ENCODE results near the gene OTX1. TPM values are rescaled to one million over a fixed set of nuclear protein-coding genes. Genes with fewer than 3 reads are reported as not detected.
A peak's percentile ranks its signal among the peaks of the same experiment; 100 is the strongest.

The OTX1 gene
- polyA plus RNA-seq, 1 donor from 2014 or later = not detected

DNA sequence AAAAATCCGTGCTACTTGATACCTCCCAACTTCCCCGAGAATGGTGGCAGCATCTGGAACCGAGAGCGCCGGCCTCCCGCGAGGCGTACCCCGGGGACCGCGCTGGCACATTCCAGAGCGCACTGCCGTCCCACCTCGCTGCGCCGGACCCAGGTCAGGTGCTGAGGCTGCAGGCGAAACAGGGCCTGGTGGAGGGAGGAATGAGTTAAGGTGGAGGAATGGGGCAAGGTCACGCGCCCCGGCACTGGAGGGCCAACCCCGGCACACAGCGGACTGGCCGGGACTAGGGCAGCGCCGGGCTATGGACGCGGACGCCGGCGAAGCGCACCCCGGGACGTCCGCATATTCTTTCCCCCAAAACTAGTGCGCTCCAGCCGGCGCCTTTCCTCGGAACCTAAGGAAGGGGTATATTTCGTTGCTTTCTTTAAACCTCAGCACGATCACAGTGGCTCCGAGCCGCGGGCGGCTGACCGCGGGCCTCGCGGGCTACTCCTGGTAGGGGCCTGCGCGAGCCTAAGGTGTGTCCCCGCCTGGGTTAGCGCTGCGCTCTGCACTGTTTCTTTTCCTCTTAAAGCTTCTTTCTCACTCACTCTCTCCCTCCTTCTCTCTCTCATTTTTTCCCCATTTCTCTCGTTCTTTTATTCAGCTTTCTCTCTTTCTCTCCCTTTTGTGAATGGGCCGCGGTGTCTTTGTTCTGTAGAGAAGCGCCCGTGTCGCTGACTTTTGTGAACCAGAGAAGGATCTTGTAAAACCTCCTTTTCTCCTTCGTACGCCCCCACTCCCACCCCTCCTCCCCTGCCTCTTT is 2.1 kb upstream of the OTX1 start:
- Histone ChIP-seq H4K20me1 (ENCODE audit: insufficient read depth) (no peaks in the 10 kb centered on the region), H3K27ac (ENCODE audit: low read length) (no peak overlapping the region), H3F3A (ENCODE audit: insufficient read depth, low read length, poor library complexity, severe bottlenecking) (no peaks in the 10 kb centered on the region), H3K9me3 (ENCODE audit: low read length) (no peaks in the 10 kb centered on the region), H3K9me2 (ENCODE audit: insufficient read depth, low read length) (no peaks in the 10 kb centered on the region), H3K4me3 (ENCODE audit: low read length) (no peak overlapping the region), H3K36me3 (ENCODE audit: insufficient read depth, low read length) (peaks cover 4% of the 10 kb centered on the region), H2AFZ (ENCODE audit: low read depth, low read length) (no peak overlapping the region), H3K9ac (ENCODE audit: low read length) (no peak overlapping the region), H3K79me2 (replicated peaks; ENCODE audit: insufficient read depth, low read length) (no peaks in the 10 kb centered on the region), H3K27me3 (ENCODE audit: insufficient read depth, low read depth, low read length) (peaks cover 99% of the 10 kb centered on the region), H3K4me2 (ENCODE audit: low read length) (no peak overlapping the region)
- TF ChIP-seq EZH2 (IDR thresholded peaks at IDR 0.05; ENCODE audit: borderline replicate concordance, insufficient read depth, low read length, poor library complexity, severe bottlenecking) (peak; percentile 76), POLR2AphosphoS5 (IDR thresholded peaks at IDR 0.05) (peak; percentile 67)
- TF ChIP-seq, protein P1, sequence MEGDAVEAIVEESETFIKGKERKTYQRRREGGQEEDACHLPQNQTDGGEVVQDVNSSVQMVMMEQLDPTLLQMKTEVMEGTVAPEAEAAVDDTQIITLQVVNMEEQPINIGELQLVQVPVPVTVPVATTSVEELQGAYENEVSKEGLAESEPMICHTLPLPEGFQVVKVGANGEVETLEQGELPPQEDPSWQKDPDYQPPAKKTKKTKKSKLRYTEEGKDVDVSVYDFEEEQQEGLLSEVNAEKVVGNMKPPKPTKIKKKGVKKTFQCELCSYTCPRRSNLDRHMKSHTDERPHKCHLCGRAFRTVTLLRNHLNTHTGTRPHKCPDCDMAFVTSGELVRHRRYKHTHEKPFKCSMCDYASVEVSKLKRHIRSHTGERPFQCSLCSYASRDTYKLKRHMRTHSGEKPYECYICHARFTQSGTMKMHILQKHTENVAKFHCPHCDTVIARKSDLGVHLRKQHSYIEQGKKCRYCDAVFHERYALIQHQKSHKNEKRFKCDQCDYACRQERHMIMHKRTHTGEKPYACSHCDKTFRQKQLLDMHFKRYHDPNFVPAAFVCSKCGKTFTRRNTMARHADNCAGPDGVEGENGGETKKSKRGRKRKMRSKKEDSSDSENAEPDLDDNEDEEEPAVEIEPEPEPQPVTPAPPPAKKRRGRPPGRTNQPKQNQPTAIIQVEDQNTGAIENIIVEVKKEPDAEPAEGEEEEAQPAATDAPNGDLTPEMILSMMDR (IDR thresholded peaks at IDR 0.05; ENCODE audit: poor library complexity, severe bottlenecking) = no peak

DNA sequence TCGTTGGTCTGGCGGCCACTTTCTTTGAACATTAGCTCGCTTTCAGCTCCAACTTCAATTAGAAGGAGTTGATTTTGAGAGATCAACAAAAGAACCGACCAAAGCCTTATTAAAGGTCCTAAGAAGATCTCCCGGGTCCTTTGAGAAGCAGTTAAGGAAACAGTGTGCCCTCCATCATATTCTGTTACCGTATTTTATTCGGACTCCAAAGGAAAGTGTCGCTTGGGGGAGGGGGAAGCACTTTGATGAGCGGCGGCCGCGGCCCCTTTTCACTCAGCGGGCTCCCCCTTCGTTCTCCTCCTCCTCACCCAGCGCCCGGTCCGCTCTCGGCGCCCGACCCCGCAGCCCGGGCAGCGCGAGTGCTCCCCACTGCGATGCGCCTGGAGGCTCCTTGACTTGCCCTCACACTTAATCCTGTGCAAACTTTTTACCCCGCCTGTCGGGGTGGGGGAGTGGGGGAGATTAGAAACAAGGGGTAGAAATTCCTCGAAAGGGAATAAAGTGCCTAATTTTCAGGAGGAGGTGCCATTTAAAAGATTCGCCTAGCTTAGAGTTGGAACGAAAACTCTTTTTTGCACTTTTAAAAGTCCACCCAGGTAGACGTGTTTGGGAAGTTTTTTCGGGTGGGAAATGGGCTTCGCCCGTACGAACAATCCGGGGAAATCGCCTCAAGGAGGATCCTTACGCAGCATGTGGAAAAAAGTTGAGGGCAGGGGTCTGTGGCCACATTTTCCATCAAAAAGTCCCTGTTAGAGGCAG is 1.2 kb upstream of the OTX1 start:
- Histone ChIP-seq H3K4me3 (ENCODE audit: low read length) (peak overlapping the region; percentile 66), H3K27ac (ENCODE audit: low read length) (no peak overlapping the region), H3K4me2 (ENCODE audit: low read length) (peak overlapping the region; percentile 55), H3K9ac (ENCODE audit: low read length) (no peak overlapping the region), H3K79me2 (replicated peaks; ENCODE audit: insufficient read depth, low read length) (no peaks in the 10 kb centered on the region), H3F3A (ENCODE audit: insufficient read depth, low read length, poor library complexity, severe bottlenecking) (no peaks in the 10 kb centered on the region), H3K27me3 (ENCODE audit: insufficient read depth, low read depth, low read length) (peaks cover 99% of the 10 kb centered on the region), H4K20me1 (ENCODE audit: insufficient read depth) (no peaks in the 10 kb centered on the region), H2AFZ (ENCODE audit: low read depth, low read length) (no peak overlapping the region), H3K9me2 (ENCODE audit: insufficient read depth, low read length) (no peaks in the 10 kb centered on the region), H3K36me3 (ENCODE audit: insufficient read depth, low read length) (peaks cover 4% of the 10 kb centered on the region), H3K9me3 (ENCODE audit: low read length) (no peaks in the 10 kb centered on the region)
- TF ChIP-seq EZH2 (IDR thresholded peaks at IDR 0.05; ENCODE audit: borderline replicate concordance, insufficient read depth, low read length, poor library complexity, severe bottlenecking) (peak; percentile 79), TAF1 (IDR thresholded peaks at IDR 0.05; ENCODE audit: low read depth) (no peak)

DNA sequence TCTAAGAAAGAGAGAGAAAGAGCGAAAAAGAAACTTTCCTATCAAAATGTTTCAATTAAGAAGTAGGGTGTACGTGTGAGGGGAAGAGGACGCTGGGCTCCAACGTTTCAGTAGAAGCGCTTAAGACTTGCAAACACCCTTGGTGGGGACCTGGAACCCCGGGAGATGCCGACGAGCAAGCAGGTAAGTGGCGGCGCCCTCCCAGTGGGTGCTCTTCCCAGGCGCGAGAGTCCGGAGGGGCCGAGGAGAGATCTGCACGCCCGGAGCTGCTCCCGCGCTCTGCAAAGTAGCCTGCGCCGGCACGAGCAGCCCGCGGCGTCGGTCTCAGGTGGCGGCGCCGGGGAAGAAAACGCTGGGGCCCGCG is 678 bp upstream of the OTX1 start:
- no peak overlapping the region for H3K27ac ChIP-seq (ENCODE audit: low read length)
- H4K20me1 ChIP-seq (ENCODE audit: insufficient read depth) = no peaks in the 10 kb centered on the region
- peaks cover 1% of the 10 kb centered on the region for H3K9me3 ChIP-seq (ENCODE audit: low read length)
- peak overlapping the region; percentile 66 for H3K4me3 ChIP-seq (ENCODE audit: low read length)
- peak overlapping the region; percentile 55 for H3K4me2 ChIP-seq (ENCODE audit: low read length)
- peak overlapping the region; percentile 20 for H3K9ac ChIP-seq (ENCODE audit: low read length)
- H3K36me3 ChIP-seq (ENCODE audit: insufficient read depth, low read length) = peaks cover 4% of the 10 kb centered on the region
- peaks cover 99% of the 10 kb centered on the region for H3K27me3 ChIP-seq (ENCODE audit: insufficient read depth, low read depth, low read length)
- no peaks in the 10 kb centered on the region for H3K79me2 ChIP-seq (replicated peaks; ENCODE audit: insufficient read depth, low read length)
- no peak overlapping the region for H2AFZ ChIP-seq (ENCODE audit: low read depth, low read length)
- TF ChIP-seq, protein P1 (IDR thresholded peaks at IDR 0.05; ENCODE audit: poor library complexity, severe bottlenecking) = no peak
- no peak for TF ChIP-seq EZH2 (IDR thresholded peaks at IDR 0.05; ENCODE audit: borderline replicate concordance, insufficient read depth, low read length, poor library complexity, severe bottlenecking)
- no peak for TF ChIP-seq EP300 (conservative IDR thresholded peaks at IDR 0.05; ENCODE audit: poor library complexity, severe bottlenecking)
- TF ChIP-seq RAD21 (conservative IDR thresholded peaks at IDR 0.05) = no peak
- TF ChIP-seq POLR2AphosphoS5 (IDR thresholded peaks at IDR 0.05) = peak; percentile 2
- TF ChIP-seq, protein P2, sequence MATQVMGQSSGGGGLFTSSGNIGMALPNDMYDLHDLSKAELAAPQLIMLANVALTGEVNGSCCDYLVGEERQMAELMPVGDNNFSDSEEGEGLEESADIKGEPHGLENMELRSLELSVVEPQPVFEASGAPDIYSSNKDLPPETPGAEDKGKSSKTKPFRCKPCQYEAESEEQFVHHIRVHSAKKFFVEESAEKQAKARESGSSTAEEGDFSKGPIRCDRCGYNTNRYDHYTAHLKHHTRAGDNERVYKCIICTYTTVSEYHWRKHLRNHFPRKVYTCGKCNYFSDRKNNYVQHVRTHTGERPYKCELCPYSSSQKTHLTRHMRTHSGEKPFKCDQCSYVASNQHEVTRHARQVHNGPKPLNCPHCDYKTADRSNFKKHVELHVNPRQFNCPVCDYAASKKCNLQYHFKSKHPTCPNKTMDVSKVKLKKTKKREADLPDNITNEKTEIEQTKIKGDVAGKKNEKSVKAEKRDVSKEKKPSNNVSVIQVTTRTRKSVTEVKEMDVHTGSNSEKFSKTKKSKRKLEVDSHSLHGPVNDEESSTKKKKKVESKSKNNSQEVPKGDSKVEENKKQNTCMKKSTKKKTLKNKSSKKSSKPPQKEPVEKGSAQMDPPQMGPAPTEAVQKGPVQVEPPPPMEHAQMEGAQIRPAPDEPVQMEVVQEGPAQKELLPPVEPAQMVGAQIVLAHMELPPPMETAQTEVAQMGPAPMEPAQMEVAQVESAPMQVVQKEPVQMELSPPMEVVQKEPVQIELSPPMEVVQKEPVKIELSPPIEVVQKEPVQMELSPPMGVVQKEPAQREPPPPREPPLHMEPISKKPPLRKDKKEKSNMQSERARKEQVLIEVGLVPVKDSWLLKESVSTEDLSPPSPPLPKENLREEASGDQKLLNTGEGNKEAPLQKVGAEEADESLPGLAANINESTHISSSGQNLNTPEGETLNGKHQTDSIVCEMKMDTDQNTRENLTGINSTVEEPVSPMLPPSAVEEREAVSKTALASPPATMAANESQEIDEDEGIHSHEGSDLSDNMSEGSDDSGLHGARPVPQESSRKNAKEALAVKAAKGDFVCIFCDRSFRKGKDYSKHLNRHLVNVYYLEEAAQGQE (IDR thresholded peaks at IDR 0.05; ENCODE audit: borderline replicate concordance) = no peak
- TF ChIP-seq MXI1 (conservative IDR thresholded peaks at IDR 0.05; ENCODE audit: poor library complexity, severe bottlenecking) = no peak
- no peaks in the 10 kb centered on the region for H3K9me2 ChIP-seq (ENCODE audit: insufficient read depth, low read length)
- H3F3A ChIP-seq (ENCODE audit: insufficient read depth, low read length, poor library complexity, severe bottlenecking) = no peaks in the 10 kb centered on the region
